ENCODE measurements around the gene CCDC106.

DNA sequence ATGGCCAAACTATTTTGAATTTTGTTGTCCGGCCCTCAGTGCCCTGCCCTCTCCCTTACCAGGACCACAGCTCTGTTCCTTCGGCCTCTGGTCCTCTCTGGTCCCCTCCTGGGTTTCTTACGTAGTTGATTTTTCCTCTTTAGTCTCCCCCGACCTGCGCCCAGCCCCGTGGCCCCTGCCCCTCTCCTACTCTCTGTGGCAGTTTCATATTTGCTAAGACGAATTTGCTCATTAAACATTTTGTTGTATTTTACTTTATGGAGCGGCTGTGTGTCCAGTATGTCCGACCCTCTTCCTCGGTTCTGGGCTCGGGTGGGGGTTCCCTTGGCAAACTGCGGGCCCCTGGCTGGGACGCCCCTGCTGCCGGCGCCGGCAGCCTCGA lies 26.4 kb downstream of the CCDC106 start:
- TF ChIP-seq HDGF (IDR thresholded peaks at IDR 0.05; ENCODE audit: borderline replicate concordance) = no peak
- no peak for TF ChIP-seq SP1 (IDR thresholded peaks at IDR 0.05)
- TF ChIP-seq TARDBP (IDR thresholded peaks at IDR 0.05) = no peak
- no peak for TF ChIP-seq LEF1 (IDR thresholded peaks at IDR 0.05; ENCODE audit: borderline replicate concordance)
- TF ChIP-seq FOXM1 (IDR thresholded peaks at IDR 0.05; ENCODE audit: borderline replicate concordance) = no peak
- no peak for TF ChIP-seq SUZ12 (IDR thresholded peaks at IDR 0.05)
- no peak for TF ChIP-seq PKNOX1 (IDR thresholded peaks at IDR 0.05)
- no peak for TF ChIP-seq BHLHE40 (IDR thresholded peaks at IDR 0.05; ENCODE audit: borderline replicate concordance)
- TF ChIP-seq ELF4 (IDR thresholded peaks at IDR 0.05) = no peak
- TF ChIP-seq ZNF384 (IDR thresholded peaks at IDR 0.05) = no peak
- TF ChIP-seq NFRKB (IDR thresholded peaks at IDR 0.05) = no peak
- TF ChIP-seq FOXA1 (IDR thresholded peaks at IDR 0.05) = no peak

Measured in HEK293T (cell line).